Thoracic aorta (tissue), 2 donors: ENCODE results near the gene ALKBH6. TPM values are rescaled to one million over a fixed set of nuclear protein-coding genes. Genes with fewer than 3 reads are reported as not detected.

ENCODE experiments used
- ATAC-seq: fragments of 150-250 bp; one replicate; pipeline ENCODE4 v1.8.0; 2017; ENCODE audit warnings: low read depth; ENCODE audit not compliant: insufficient number of reproducible peaks, low FRiP score
- DNase-seq: peaks from one replicate; pipeline ENCODE4 v3.0.0-alpha.2; 2020; ENCODE audit warnings: low spot score
- H3K27ac ChIP-seq, 2 donors: fragments of 200-600 bp; sonication (generic); 1 replicate in 1 of 2; 2 replicates in 1 of 2; pipeline ENCODE4 v1.5.1; 2016; ENCODE audit warnings: mild to moderate bottlenecking in 2 of 2, moderate library complexity in 2 of 2
- H3K27me3 ChIP-seq: fragments of 200-600 bp; sonication (generic); replicated peaks from 2 replicates; pipeline ENCODE4 v1.6.0; 2016; ENCODE audit warnings: mild to moderate bottlenecking; ENCODE audit not compliant: insufficient read depth
- H3K36me3 ChIP-seq: fragments of 200-600 bp; sonication (generic); one replicate; pipeline ENCODE4 v1.5.1; 2016
- H3K4me1 ChIP-seq, 2 donors: fragments of 200-600 bp; sonication (generic); 1 replicate in 1 of 2; 2 replicates in 1 of 2; pipeline versions ENCODE4 v1.5.1 to v1.6.0; 2016; ENCODE audit warnings: low read depth in 2 of 2, mild to moderate bottlenecking in 1 of 2; ENCODE audit not compliant: control insufficient read depth in 1 of 2
- H3K4me3 ChIP-seq: fragments of 200-600 bp; sonication (generic); 2 replicates; pipeline ENCODE4 v1.5.1; 2016; ENCODE audit warnings: mild to moderate bottlenecking
- H3K9me3 ChIP-seq: fragments of 200-600 bp; sonication (generic); 2 replicates; pipeline ENCODE4 v1.5.1; 2016
- CTCF ChIP-seq: fragments of 200-600 bp; sonication (generic); IDR thresholded peaks from one replicate; pipeline ENCODE4 v1.5.1; 2019; ENCODE audit warnings: antibody characterized with exemption
- total RNA-seq, 2 donors: library from RNA; depleted of rRNA; stranded (reverse); fragments of >200 nt; gene quantifications; one replicate each; pipeline versions ENCODE4 v1.1.0 to v1.2.3, GENCODE V29; 2016

Gene ALKBH6
- total RNA-seq, 2 donors from 2014 or later = 19.8 to 55.8 TPM

DNA sequence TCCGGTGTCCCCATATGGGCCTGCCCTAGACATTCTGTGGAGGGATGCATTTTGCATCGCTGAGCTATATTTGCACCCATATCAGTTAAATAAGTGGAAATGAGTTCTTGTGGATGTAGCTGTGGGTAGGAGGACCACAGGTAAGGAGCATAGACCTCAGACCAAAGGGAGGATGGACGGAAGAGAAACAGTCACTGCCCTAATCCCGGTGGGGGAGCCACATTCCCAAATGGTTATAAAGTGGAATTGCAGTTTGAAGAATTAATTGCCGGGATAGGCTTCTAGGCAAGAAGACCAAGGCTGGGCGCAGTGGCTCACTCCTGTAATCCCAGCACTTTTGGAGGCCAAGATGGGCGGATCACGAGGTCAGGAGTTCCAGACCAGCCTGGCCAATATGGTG is 17.2 kb downstream of the ALKBH6 start:
- no peak for TF ChIP-seq CTCF
- Histone ChIP-seq H3K4me3 (peak overlapping the region; percentile 89), H3K27ac (no peak overlapping the region), H3K9me3 (no peaks in the 10 kb centered on the region), H3K27me3 (no peaks in the 10 kb centered on the region), H3K4me1 (peaks cover 12 to 33% of the 10 kb centered on the region in 2 donors), H3K36me3 (peaks cover 5% of the 10 kb centered on the region)
- ATAC-seq (no peak), DNase-seq (no peak)

DNA sequence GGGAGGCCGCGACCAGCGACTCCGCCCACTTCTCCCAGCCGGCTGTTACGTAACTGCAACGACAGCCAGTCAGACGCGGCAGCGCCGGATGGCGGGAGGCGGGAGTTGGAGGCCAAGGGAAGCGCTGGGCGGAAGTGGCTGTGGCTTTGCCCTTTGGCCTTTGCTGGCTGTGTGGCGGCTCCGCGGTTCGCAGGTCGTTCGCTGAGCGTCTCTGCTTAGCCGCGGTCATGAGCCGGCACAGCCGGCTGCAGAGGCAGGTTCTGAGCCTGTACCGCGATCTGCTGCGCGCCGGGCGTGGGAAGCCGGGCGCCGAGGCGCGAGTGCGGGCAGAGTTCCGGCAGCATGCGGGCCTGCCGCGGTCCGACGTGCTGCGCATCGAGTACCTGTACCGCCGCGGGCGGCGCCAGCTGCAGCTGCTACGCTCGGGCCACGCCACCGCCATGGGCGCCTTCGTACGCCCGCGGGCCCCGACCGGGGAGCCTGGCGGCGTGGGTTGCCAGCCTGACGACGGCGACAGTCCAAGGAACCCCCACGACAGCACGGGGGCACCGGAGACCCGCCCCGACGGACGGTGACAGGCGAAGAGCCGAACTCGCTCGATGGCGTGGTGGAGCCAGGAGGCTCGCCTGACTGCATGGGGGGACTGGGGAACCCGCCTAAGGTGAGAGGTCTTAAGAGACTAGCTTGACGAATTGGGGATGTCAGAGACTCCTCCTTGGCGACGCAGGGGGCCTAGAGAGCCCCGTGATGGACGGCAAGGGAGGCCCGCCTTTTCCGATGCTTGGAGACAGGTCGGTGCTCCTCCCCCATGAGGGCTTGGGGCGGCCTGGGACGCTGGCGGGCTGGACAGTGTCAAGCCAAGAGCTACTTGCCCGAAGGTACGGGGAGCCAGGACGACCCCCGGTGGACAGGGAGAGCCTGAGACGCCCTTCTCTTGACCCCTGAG is 18.7 kb downstream of the ALKBH6 start, which contains the start of gene SDHAF1:
TSS of gene SDHAF1 (plus strand) at position 141 of the 946 bp plus-strand sequence. CDS start at position 228, 87 bp downstream.
- peaks cover 5% of the 10 kb centered on the region for H3K36me3 ChIP-seq
- H3K4me1 ChIP-seq = peaks cover 12 to 33% of the 10 kb centered on the region in 2 donors
- no peak for TF ChIP-seq CTCF

DNA sequence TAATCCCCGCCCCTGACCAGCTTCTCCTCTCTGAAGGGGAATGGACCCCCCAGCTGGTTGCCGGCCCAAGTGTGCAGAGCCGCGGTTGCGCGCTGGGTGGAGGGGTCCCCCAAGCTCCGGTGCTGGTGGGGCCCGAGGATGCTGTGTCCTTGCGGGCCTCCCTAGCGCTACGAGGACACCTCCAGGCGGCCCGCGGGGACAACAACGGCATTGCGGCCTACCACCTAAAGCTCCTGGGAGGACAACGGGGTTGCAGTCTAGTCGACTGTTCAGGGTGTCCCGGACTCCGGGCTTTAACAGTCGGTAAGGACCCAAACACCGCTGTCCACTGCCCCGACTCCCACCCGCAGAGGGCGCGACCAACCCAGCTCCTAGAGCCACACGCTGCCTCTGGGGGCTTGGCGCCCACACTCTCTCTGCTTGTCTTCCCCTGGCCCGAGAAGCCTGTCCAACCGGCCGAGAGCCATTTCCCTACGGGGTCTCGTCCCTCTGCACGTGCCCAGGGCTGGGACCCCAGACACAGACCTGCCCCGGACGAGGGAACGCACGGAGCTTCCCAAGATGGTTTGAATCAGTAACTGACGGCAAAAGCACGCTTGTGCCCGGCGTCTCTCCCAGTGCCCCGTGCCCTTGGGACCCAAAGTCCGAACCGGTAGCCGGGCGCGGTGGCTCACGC is 20.0 kb downstream of the ALKBH6 start:
- Histone ChIP-seq H3K27me3 (no peaks in the 10 kb centered on the region), H3K36me3 (peaks cover 5% of the 10 kb centered on the region), H3K9me3 (no peaks in the 10 kb centered on the region), H3K4me1 (peaks cover 12 to 29% of the 10 kb centered on the region in 2 donors), H3K27ac (no peak overlapping the region), H3K4me3 (peak overlapping the region; percentile 89)
- DNase-seq = no peak
- no peak for TF ChIP-seq CTCF
- no peak for ATAC-seq

More for the DNA sequence above, 18.7 kb downstream of the ALKBH6 start, which contains the start of gene SDHAF1:
- Histone ChIP-seq H3K9me3 (no peaks in the 10 kb centered on the region), H3K27ac (peak within 1 kb of the TSS; percentile 63 to 70), H3K27me3 (no peaks in the 10 kb centered on the region), H3K4me3 (peak within 1 kb of the TSS; percentile 89)
- ATAC-seq (peak; percentile 90), DNase-seq (peak; percentile 87)

DNA sequence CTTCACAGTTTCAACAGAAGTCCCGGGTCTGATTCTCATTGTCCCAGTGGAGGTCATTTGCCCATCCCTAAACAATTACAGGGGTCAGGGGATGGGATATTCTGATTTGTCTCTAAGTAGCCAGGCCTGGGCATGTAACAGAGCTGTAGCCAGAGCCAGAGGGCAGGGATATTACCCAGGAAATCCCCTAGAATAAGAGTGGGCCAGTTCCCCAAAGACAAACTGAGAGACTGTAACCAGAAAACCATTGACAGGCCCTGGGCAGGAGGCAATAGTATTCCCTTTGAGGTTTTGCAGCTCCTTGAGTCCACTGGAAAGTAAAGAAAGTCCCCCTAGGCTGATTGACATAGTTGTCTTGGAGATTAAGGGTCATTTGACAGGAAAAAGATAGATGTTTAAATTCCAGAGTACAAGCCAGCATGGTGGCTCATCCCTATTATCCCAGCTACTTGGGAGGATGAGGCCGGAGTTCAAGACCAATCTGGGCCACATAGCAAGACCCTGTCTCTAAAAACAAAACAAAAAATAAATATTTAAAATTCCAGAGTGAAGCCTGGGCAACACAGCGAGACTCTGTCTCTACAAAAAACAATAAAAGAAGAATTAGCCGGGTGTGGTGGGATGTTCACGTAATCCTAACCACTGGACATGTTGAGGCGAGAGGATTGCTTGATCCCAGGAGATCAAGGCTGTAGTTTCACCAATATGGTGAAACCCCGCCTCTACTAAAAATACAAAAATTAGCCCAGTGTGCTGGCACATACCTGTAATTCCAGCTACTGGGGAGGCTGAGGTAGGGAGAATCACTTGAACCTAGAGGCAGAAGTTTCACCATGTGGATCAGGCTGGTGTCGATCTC is 20.9 kb downstream of the ALKBH6 start:
- H3K36me3 ChIP-seq = peaks cover 5% of the 10 kb centered on the region
- no peaks in the 10 kb centered on the region for H3K27me3 ChIP-seq
- DNase-seq (no peak), ATAC-seq (no peak)
- no peak overlapping the region for H3K4me3 ChIP-seq
- no peaks in the 10 kb centered on the region for H3K9me3 ChIP-seq
- peaks cover 12 to 23% of the 10 kb centered on the region in 2 donors for H3K4me1 ChIP-seq
- TF ChIP-seq CTCF = no peak
- H3K27ac ChIP-seq = no peak overlapping the region
